ENCODE results near the gene CHAF1A.

Gene CHAF1A

DNA sequence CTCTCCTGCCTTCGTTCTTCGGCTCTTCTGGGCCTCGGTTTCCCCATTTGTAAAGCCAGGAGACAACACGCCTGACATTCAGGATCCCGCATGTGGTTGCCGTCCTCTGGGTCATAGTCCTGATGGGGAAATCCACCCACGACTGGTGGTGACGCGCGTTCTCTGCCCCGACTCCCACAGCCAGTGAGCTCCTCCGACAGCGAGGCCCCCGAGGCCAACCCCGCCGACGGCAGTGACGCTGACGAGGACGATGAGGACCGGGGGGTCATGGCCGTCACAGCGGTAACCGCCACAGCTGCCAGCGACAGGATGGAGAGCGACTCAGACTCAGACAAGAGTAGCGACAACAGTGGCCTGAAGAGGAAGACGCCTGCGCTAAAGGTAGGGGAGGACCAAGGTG is 86.1 kb downstream of the CHAF1A start:
- TF ChIP-seq, protein P1, sequence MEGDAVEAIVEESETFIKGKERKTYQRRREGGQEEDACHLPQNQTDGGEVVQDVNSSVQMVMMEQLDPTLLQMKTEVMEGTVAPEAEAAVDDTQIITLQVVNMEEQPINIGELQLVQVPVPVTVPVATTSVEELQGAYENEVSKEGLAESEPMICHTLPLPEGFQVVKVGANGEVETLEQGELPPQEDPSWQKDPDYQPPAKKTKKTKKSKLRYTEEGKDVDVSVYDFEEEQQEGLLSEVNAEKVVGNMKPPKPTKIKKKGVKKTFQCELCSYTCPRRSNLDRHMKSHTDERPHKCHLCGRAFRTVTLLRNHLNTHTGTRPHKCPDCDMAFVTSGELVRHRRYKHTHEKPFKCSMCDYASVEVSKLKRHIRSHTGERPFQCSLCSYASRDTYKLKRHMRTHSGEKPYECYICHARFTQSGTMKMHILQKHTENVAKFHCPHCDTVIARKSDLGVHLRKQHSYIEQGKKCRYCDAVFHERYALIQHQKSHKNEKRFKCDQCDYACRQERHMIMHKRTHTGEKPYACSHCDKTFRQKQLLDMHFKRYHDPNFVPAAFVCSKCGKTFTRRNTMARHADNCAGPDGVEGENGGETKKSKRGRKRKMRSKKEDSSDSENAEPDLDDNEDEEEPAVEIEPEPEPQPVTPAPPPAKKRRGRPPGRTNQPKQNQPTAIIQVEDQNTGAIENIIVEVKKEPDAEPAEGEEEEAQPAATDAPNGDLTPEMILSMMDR (IDR thresholded peaks at IDR 0.05; ENCODE audit: unreplicated experiment in 3 of 3) = no peak

DNA sequence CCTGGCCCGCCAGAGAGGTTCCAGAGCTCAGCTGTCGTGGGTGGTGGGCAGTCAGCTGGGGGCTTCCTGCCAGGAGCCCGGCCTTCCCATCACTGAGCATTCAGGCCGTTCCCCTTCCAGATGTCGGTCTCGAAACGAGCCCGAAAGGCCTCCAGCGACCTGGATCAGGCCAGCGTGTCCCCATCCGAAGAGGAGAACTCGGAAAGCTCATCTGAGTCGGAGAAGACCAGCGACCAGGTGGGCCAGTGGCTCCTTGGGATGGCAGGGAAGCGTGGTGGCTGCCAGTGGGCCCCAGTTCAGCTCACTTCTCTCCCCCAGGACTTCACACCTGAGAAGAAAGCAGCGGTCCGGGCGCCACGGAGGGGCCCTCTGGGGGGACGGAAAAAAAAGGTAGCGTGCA is 89.0 kb downstream of the CHAF1A start:
- no peak overlapping the region for H3K4me3 Mint-ChIP-seq
- no peak overlapping the region for H3K27ac Mint-ChIP-seq
- peaks cover 40% of the 10 kb centered on the region for H3K36me3 Mint-ChIP-seq (ENCODE audit: low read depth)
- no peaks in the 10 kb centered on the region for H3K9me3 Mint-ChIP-seq
- TF ChIP-seq, protein P1 (IDR thresholded peaks at IDR 0.05; ENCODE audit: unreplicated experiment in 3 of 3) = no peak
- H3K27me3 Mint-ChIP-seq (ENCODE audit: low read depth) = peaks cover 3% of the 10 kb centered on the region
- no peaks in the 10 kb centered on the region for H3K4me1 Mint-ChIP-seq

More for the DNA sequence above, 86.1 kb downstream of the CHAF1A start:
- H3K9me3 Mint-ChIP-seq = no peaks in the 10 kb centered on the region
- H3K36me3 Mint-ChIP-seq (ENCODE audit: low read depth) = peaks cover 44% of the 10 kb centered on the region
- no peaks in the 10 kb centered on the region for H3K4me1 Mint-ChIP-seq
- no peak overlapping the region for H3K4me3 Mint-ChIP-seq
- H3K27me3 Mint-ChIP-seq (ENCODE audit: low read depth) = peaks cover 3% of the 10 kb centered on the region
- no peak overlapping the region for H3K27ac Mint-ChIP-seq

DNA sequence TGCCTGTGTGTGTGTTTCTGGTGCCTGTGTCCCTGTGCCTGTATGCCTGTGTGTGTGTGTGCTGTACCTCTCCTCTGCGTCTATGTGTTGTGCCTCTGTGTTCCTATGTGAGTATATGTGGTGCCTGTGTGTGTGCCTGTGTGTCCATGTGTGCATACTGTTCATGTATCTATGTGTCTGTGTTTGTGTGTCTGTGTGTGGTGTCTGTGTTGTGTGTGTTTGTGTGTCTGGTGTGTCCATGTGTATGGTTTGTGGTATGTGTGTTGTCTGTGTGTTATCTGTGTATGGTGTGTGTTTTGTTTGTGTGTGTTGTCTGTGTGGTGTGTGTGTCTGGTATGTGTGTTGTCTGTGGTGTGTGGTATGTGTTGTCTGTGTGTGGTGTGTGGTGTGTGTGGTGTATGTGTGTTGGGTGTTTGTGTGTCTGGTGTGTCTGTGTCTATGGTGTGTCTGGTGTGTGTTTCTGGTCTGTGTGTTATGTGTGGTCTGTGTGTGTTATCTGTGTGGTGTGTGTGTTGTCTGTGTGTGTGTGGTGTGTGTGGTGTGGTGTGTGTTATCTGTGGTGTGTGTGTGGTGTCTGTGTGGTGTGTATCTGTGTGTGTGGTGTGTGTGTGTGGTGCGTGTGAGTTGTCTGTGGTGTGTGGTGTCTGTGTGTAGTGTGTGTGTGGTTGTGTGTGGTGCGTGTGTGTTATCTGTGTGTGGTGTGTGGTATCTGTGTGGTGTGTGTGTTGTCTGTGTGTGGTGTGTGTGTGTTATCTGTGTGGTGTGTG is 90.1 kb downstream of the CHAF1A start:
- no peak overlapping the region for H3K27ac Mint-ChIP-seq
- no peaks in the 10 kb centered on the region for H3K9me3 Mint-ChIP-seq
- peaks cover 30% of the 10 kb centered on the region for H3K36me3 Mint-ChIP-seq (ENCODE audit: low read depth)
- peaks cover 1% of the 10 kb centered on the region for H3K27me3 Mint-ChIP-seq (ENCODE audit: low read depth)
- H3K4me1 Mint-ChIP-seq = no peaks in the 10 kb centered on the region
- TF ChIP-seq, protein P1 (IDR thresholded peaks at IDR 0.05; ENCODE audit: unreplicated experiment in 3 of 3) = no peak
- H3K4me3 Mint-ChIP-seq = no peak overlapping the region

All from nephron (organoid).